ENCODE results near the gene WDR48.

The WDR48 gene

DNA sequence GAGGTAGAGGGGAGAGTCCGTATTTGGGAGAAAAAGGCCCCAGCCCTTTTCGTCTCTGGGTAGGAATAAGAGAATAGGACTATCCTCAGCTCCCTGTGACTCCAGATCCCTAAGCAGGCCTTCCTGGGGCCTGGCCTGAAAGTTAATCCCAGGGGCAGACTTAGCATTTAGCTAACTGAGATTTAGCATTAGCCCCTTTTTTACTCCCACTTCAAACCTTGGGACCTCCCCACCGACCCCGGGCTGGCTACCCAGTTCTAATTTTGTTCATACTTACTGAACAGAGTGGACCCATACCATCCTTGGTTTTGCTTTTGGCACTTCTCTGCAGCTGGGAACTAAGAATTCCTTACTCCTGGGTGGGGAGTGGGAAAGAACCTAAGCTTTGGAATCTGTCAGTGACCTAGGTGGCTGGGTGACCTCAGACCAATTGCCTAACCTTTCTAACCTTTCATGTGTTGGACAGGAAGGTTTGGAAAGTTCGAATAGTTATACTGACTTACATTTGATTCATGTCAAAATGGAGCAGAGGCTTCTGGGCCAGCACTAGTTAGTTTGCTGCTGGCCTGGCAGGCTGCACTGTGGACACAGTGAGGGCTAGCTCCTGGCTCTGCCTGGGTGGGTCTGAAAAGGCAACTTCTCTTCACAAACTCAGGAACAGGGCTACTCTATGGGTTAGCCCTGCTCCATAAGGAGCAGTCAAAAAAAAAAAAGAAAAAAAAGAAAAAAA, 67.3 kb downstream of the WDR48 start:
- DNase-seq (ENCODE audit: low read depth in 1 of 2, low spot score in 1 of 2): no peak

DNA sequence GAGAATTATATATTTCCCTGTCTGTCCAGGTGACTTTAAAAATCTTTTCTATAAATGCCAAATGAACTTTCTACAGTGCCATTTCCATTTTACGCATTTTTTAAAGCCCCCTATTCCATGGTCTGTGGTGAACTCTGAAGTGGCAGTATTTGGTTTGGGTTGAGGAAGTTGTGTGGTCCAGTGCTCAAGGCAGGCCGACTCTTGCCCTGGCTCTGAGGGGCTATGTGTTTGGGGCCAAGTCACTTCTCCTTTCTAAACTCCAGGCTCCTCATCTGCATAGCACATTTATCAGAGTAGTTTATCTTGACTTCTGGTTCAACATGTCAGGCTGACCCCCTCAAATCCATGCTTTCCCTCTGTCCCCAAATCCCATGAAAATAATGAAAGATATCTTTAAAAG, 69.8 kb downstream of the WDR48 start:
- DNase-seq (ENCODE audit: low read depth in 1 of 2, low spot score in 1 of 2): no peak

DNA sequence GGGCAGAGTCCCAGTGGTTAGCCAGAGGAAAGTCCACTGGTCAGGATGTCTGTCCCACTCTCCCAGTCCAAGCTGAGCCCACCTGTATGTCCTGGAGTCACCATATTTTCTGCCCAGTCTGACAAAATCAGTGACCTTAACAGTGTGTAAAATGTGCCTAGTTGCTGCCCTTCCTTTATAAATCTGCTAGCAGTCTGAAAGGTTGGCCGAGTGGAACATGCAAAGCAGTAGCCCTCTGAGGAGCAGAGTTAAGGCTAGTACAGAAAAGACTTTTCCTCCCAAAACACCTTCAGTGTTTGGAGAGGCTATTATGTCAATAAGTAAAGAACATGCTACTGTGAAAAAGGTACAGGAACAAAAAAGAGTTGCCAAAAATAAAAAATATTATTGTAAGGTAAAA, 71.0 kb downstream of the WDR48 start:
- no peak for DNase-seq (ENCODE audit: low read depth in 1 of 2, low spot score in 1 of 2)

- no peak for DNase-seq (ENCODE audit: low read depth in 1 of 2, low spot score in 1 of 2)
These were observed 73.3 kb downstream of the WDR48 start for GRCh38 chr3:39124876-39125840.

GRCh38 chr3:39125841-39126500, 74.2 kb downstream of the WDR48 start:
- DNase-seq (ENCODE audit: low read depth in 1 of 2, low spot score in 1 of 2): no peak

DNA sequence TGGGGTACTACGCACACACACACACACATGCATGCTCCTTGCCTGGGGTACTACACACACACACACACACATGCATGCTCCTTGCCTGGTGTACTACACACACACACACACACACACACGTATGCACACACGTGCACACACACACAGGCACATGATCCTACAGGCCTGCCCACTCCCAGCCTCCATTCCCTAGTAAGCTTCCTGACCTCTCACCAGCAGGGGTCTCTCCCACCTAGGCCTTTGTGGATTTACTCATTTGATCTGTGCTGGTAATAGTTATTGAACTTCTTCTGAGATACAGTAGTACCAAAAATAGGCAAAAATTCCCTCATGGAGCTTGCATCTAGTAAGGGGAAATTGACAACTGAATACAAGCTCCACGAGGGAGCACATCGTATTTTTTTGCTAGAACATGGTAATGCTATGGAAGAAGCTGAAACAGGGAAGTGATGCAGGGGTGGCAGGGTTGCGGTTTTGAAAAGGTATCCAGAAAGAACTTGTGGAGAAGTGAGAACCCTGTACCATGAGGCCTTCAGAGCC, 74.8 kb downstream of the WDR48 start:
- DNase-seq (ENCODE audit: low read depth in 1 of 2, low spot score in 1 of 2): no peak

DNA sequence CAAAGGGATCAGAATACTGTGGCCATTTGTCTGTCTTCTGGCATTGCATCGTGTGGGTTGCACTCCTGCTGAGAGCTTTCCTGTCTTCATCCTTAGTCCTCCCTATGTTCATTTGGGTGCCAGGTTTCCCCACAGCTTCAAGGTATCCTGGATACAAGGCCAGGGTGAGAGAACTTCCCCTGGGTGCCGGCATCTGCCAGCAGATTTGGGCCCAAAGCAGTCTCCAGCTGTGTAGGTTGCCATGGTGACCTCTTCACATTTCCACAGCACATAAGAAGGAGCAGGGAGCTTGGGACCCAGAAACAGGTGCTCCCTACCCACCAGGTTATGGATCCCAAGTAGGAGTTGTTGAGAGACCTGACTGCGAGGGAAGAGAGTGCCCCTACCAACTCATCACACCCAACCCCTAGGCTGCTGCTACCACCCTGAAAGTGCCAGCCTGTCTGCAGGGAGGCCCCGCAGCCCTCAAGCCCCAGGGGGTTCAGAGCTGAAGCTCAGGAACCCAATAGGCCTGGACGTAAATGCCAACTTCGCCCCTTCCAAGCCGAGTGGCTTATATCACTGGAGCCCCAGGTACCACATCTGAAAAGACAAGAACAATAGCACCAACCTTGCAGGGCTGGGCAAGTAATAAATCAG, 75.6 kb downstream of the WDR48 start:
- DNase-seq (ENCODE audit: low read depth in 1 of 2, low spot score in 1 of 2): no peak

- no peak for DNase-seq (ENCODE audit: low read depth in 1 of 2, low spot score in 1 of 2)
These were observed 76.1 kb downstream of the WDR48 start for GRCh38 chr3:39127908-39128304.

- DNase-seq (ENCODE audit: low read depth in 1 of 2, low spot score in 1 of 2): no peak
These were observed 77.1 kb downstream of the WDR48 start for GRCh38 chr3:39128951-39129350.

DNA sequence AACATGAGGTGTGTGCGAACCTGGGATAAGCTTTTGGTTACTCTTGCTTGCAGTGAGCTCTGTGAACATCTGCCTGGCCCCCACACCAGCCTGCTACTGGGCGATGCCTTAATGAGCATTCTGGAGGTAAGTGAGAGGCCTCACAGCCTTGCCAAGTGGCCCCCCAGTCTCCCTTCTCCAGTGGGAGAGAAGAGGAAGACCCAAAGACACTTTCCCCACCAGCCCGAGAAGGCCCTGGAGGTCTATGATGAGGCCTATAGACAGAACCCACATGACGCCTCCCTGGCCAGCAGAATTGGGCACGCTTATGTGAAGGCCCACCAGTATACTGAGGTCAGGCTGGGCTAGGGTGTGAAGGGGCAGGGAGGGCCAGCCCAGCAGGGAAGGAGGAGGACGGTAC, 78.2 kb downstream of the WDR48 start:
- no peak for DNase-seq (ENCODE audit: low read depth in 1 of 2, low spot score in 1 of 2)

DNA sequence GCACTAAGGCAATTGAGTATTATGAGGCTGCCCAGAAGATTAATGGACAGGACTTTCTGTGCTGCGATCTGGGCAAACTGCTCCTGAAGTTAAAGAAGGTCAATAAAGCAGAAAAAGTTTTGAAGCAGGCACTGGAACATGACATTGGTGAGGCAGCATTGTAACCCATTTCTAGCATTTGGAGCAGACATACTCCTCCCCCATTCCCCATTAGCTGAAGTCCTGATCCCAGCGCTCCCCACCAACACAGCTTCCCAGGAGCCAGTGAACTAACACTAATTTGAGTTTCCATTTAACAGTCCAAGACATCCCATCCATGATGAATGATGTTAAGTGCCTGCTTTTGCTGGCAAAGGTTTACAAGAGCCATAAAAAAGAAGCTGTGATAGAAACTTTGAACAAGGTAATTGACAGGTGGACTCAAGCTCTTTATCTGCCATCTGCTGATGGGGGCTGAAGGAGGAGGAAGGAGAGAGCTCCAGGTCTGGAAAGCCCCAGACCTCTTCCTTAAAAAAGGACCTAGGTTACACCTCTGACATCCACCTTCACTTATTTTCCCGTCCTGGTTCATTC, 79.0 kb downstream of the WDR48 start:
- DNase-seq (ENCODE audit: low read depth in 1 of 2, low spot score in 1 of 2): no peak

GRCh38 chr3:39132096-39133092, 80.6 kb downstream of the WDR48 start:
- no peak for DNase-seq (ENCODE audit: low read depth in 1 of 2, low spot score in 1 of 2)

GRCh38 chr3:39133093-39133490, 81.3 kb downstream of the WDR48 start:
- DNase-seq (ENCODE audit: low read depth in 1 of 2, low spot score in 1 of 2): no peak

DNA sequence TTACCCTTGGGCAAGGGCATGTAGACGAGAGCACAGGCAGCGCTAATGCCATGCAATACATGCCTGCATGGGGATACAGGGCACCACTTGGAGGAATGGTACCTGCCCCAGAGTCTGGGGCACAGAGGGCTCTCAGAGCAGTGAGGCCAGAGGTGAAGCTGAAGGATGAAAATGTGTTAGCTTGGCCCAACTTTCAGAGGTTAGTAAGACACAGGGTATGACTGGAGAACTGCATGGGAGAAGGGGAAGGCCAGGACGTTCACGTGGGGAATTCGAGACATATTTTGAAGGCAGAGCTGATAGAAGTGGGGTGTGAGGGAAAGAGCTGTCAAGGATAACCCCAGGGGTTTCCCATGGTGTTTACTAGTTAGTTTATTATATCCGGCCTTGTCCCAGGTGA, 82.0 kb downstream of the WDR48 start:
- no peak for DNase-seq (ENCODE audit: low read depth in 1 of 2, low spot score in 1 of 2)

DNA sequence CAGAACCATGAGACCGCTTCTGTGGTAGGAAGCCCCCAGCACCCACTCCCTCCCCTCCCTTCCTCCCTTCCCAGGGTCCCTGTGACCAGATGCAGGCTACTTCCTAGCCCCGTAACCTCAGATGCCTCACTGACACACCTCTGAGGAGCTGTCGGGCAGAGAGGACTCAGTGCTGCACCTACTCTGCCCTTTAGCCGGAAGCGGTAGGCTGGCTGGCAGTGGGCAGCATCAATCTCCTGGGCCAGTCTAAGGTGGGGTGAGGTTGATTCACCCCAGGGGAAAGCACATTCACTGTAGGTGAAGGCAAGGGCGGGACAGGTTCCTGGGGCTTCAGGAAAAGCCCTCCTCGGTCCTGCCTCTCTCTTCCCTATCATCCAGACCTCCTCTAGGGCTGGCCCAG, 82.5 kb downstream of the WDR48 start:
- DNase-seq (ENCODE audit: low read depth in 1 of 2, low spot score in 1 of 2): no peak

DNA sequence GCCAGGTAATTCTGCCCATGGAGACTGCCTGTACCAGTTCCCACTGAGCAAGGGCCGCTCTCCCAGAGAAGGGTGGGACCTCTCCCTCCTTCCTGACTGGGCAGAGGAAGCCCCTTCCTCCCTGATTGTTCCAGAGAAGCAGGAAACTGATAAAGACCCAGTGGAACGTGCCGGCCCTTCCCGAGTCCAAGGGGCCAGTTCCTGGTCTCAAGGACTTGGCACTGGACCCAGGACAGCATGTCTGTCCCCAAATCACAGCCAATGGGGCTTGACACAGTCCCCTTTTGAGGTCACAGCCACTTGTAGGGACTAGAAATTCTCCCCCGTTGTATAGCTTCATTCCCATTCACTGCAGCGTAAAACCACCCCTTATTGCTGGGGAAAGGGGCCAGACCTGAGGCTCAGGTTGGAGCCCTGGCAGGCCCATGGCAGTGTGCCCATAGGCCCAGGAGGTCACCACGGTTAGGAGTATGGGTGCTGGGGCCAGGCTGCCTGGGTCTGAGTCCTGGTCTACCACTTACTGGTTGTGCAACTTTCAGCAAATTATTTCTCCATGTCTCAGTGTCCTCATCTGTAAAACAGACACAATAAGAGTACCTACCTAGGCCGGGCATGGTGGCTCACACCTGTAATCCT, 83.5 kb downstream of the WDR48 start:
- no peak for DNase-seq (ENCODE audit: low read depth in 1 of 2, low spot score in 1 of 2)

- DNase-seq (ENCODE audit: low read depth in 1 of 2, low spot score in 1 of 2): no peak
These were observed 85.0 kb downstream of the WDR48 start for GRCh38 chr3:39136533-39137434.

DNA sequence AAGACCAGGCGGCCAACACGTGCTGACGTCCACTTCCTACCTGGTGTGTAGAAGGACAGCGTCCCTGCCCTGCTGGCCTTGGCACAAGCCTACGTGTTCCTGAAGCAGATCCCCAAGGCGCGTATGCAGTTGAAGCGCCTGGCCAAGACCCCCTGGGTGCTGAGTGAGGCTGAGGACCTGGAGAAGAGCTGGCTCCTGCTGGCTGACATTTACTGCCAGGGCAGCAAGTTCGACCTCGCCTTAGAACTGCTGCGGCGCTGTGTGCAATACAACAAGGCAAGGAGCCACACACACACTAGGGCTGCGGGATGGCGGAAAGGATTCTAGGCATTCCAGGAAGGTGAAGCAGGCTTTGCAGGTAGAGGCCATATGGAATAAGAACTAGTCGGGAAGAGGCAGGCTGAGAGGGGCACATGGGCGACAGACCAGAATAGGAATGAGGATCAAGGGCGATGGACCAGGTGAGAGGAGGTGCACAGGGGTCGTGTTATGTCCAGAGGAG, 85.7 kb downstream of the WDR48 start:
- no peak for DNase-seq (ENCODE audit: low read depth in 1 of 2, low spot score in 1 of 2)

Measured in stimulated activated CD4-positive, alpha-beta T cell treated with anti-CD3 and anti-CD28 coated beads, Interleukin-15, amount 100 ng/mL, for 1 hour (primary cell).